K562 treated with DMSO at 1 percent for 12 hours (cell line): ENCODE data around the gene HCN4. TPM values are rescaled to one million over a fixed set of nuclear protein-coding genes. Genes with fewer than 3 reads are reported as not detected.

Experiments
- total RNA-seq: library from RNA; unstranded; fragments of 300-600 nt; gene quantifications from 2 replicates; pipeline ENCODE4 v1.2.3, GENCODE V29; 2022; ENCODE audit not compliant: insufficient read depth

Gene HCN4
- not detected in 2 replicates for total RNA-seq

GRCh38 chr15:73368301-73369136, at the start of gene HCN4:
HCN4 (minus strand) TSS chr15:73368958; CDS start chr15:73368270, 688 bp downstream.

Other genes with a start within 250 kb of the HCN4 start
- gene REC114, start 74.2 kb upstream of the HCN4 start, total RNA-seq = not detected in 2 replicates